ENCODE data around the gene SPARC. TPM values are rescaled to one million over a fixed set of nuclear protein-coding genes. Genes with fewer than 3 reads are reported as not detected.

SPARC gene
- total RNA-seq, 1 experiment from 2014 or later: 339 TPM

GRCh38 chr5:151661968-151662732, 24.6 kb downstream of the SPARC start:
- DNase-seq (ENCODE audit: low spot score): no peak
- intact Hi-C loops (cut with micrococcal nuclease; ENCODE audit: unreplicated experiment): no loop called here
- no peaks in the 10 kb centered on the region for H3K9me3 ChIP-seq (ENCODE audit: low read depth, low read length, poor library complexity, severe bottlenecking)
- BruUV-seq (replicated peaks): no TSS peak
- H3K27me3 ChIP-seq (replicated peaks; ENCODE audit: insufficient read depth, low read depth, low read length, poor library complexity): peaks cover 2% of the 10 kb centered on the region
- TF ChIP-seq EZH2 (IDR thresholded peaks at IDR 0.05; ENCODE audit: borderline replicate concordance, low read depth, low read length, poor library complexity, severe bottlenecking): no peak
- no peak for TF ChIP-seq CTCF (conservative IDR thresholded peaks at IDR 0.05; ENCODE audit: low read depth, low read length)
- peaks cover 35% of the 10 kb centered on the region for H3K36me3 ChIP-seq (ENCODE audit: insufficient read depth, low read length, poor library complexity, severe bottlenecking)
- POLR2A ChIA-PET (ENCODE audit: low non-redundant PET): no interaction called here
- H3K4me3 ChIP-seq (ENCODE audit: low read depth, low read length, poor library complexity, severe bottlenecking): no peak overlapping the region
- no peaks in the 10 kb centered on the region for H3K4me1 ChIP-seq (ENCODE audit: insufficient read depth, low read length, poor library complexity, severe bottlenecking)
- no peak overlapping the region for H3K27ac ChIP-seq (ENCODE audit: low read depth, low read length, poor library complexity, severe bottlenecking)
- CTCF ChIA-PET: interaction anchor here (1.3 kb wide), 1 partner anchor 78 kb away, joined by 4 read pairs; no protein-coding TSS in a partner anchor

- no peaks in the 10 kb centered on the region for H3K4me1 ChIP-seq (ENCODE audit: insufficient read depth, low read length, poor library complexity, severe bottlenecking)
- H3K27me3 ChIP-seq (replicated peaks; ENCODE audit: insufficient read depth, low read depth, low read length, poor library complexity): peaks cover 2% of the 10 kb centered on the region
- no peak for DNase-seq (ENCODE audit: low spot score)
- ChIA-PET POLR2A (ENCODE audit: low non-redundant PET) (interaction anchor here (0.6 kb wide), 1 partner anchor 110 kb away, joined by 4 read pairs; no protein-coding TSS in a partner anchor), CTCF (interaction anchor here (0.7 to 1.3 kb wide), 2 partner anchors 9 to 79 kb away, joined by 4 to 5 read pairs; no protein-coding TSS in a partner anchor)
- TF ChIP-seq EZH2 (IDR thresholded peaks at IDR 0.05; ENCODE audit: borderline replicate concordance, low read depth, low read length, poor library complexity, severe bottlenecking) (no peak), CTCF (conservative IDR thresholded peaks at IDR 0.05; ENCODE audit: low read depth, low read length) (no peak)
- BruUV-seq (replicated peaks): no TSS peak
- peaks cover 25% of the 10 kb centered on the region for H3K36me3 ChIP-seq (ENCODE audit: insufficient read depth, low read length, poor library complexity, severe bottlenecking)
- intact Hi-C loops (cut with micrococcal nuclease; ENCODE audit: unreplicated experiment): no loop called here
- no peak overlapping the region for H3K4me3 ChIP-seq (ENCODE audit: low read depth, low read length, poor library complexity, severe bottlenecking)
- H3K27ac ChIP-seq (ENCODE audit: low read depth, low read length, poor library complexity, severe bottlenecking): no peak overlapping the region
- no peaks in the 10 kb centered on the region for H3K9me3 ChIP-seq (ENCODE audit: low read depth, low read length, poor library complexity, severe bottlenecking)
Measured at GRCh38 chr5:151660616-151661495, 25.9 kb downstream of the SPARC start.

GRCh38 chr5:151659001-151659754, 27.5 kb downstream of the SPARC start:
- intact Hi-C loops (cut with micrococcal nuclease; ENCODE audit: unreplicated experiment): loop anchor here (1.0 to 10.0 kb wide), 5 partner anchors 60 to 486 kb away; no protein-coding TSS in a partner anchor
- peak; percentile 78 for DNase-seq (ENCODE audit: low spot score)

More at GRCh38 chr5:151659001-151659754, 27.5 kb downstream of the SPARC start:
- Histone ChIP-seq H3K27ac (ENCODE audit: low read depth, low read length, poor library complexity, severe bottlenecking) (no peak overlapping the region), H3K4me1 (ENCODE audit: insufficient read depth, low read length, poor library complexity, severe bottlenecking) (no peaks in the 10 kb centered on the region), H3K27me3 (replicated peaks; ENCODE audit: insufficient read depth, low read depth, low read length, poor library complexity) (peaks cover 2% of the 10 kb centered on the region), H3K9me3 (ENCODE audit: low read depth, low read length, poor library complexity, severe bottlenecking) (no peaks in the 10 kb centered on the region), H3K36me3 (ENCODE audit: insufficient read depth, low read length, poor library complexity, severe bottlenecking) (peaks cover 16% of the 10 kb centered on the region), H3K4me3 (ENCODE audit: low read depth, low read length, poor library complexity, severe bottlenecking) (no peak overlapping the region)
- no peak for TF ChIP-seq EZH2 (IDR thresholded peaks at IDR 0.05; ENCODE audit: borderline replicate concordance, low read depth, low read length, poor library complexity, severe bottlenecking)
- peak; percentile 88 for TF ChIP-seq CTCF (conservative IDR thresholded peaks at IDR 0.05; ENCODE audit: low read depth, low read length)
- ChIA-PET POLR2A (ENCODE audit: low non-redundant PET) (no interaction called here), CTCF (interaction anchor here (0.6 to 2.9 kb wide), 12 partner anchors 9 to 85 kb away, joined by 3 to 42 read pairs (median 4); no protein-coding TSS in a partner anchor)
- no TSS peak for BruUV-seq (replicated peaks)

All from A673 (cell line).